ENCODE measurements around the gene UBA52.

The UBA52 gene

GRCh38 chr19:18605546-18606280 lies 34.1 kb downstream of the UBA52 start:
- H3K27me3 ChIP-seq (ENCODE audit: insufficient read depth, poor library complexity, severe bottlenecking): peaks cover 52% of the 10 kb centered on the region
- H3K4me3 ChIP-seq (ENCODE audit: severe bottlenecking): no peak overlapping the region

GRCh38 chr19:18606281-18607225 lies 34.9 kb downstream of the UBA52 start, which contains the start of gene CRLF1:
TSS of gene CRLF1 (minus strand) at chr19:18606799. CDS start at chr19:18606656, 143 bp downstream.
- DNase-seq (ENCODE audit: low spot score): no peak
- peaks cover 60% of the 10 kb centered on the region for H3K27me3 ChIP-seq (ENCODE audit: insufficient read depth, poor library complexity, severe bottlenecking)
- no peak for TF ChIP-seq CTCF (IDR thresholded peaks at IDR 0.05; ENCODE audit: poor library complexity, severe bottlenecking)

More at GRCh38 chr19:18605546-18606280, 34.1 kb downstream of the UBA52 start:
- Histone ChIP-seq H3K9me3 (ENCODE audit: severe bottlenecking) (no peaks in the 10 kb centered on the region), H3K4me1 (ENCODE audit: insufficient read depth, poor library complexity, severe bottlenecking) (peaks cover 8% of the 10 kb centered on the region), H3K27ac (ENCODE audit: poor library complexity, severe bottlenecking) (no peak overlapping the region), H3K36me3 (ENCODE audit: low read depth) (no peaks in the 10 kb centered on the region)
- TF ChIP-seq CTCF (IDR thresholded peaks at IDR 0.05; ENCODE audit: poor library complexity, severe bottlenecking): no peak
- no peak for ATAC-seq (ENCODE audit: low read depth)
- DNase-seq (ENCODE audit: low spot score): peak; percentile 55

GRCh38 chr19:18607226-18608101 lies 35.8 kb downstream of the UBA52 start:
- H3K27me3 ChIP-seq (ENCODE audit: insufficient read depth, poor library complexity, severe bottlenecking): peaks cover 69% of the 10 kb centered on the region
- H3K4me1 ChIP-seq (ENCODE audit: insufficient read depth, poor library complexity, severe bottlenecking): peaks cover 8% of the 10 kb centered on the region
- DNase-seq (ENCODE audit: low spot score) (peak; percentile 52), ATAC-seq (ENCODE audit: low read depth) (peak; percentile 4; the same call in 1 of the 3 replicates)
- H3K9me3 ChIP-seq (ENCODE audit: severe bottlenecking): no peaks in the 10 kb centered on the region
- H3K36me3 ChIP-seq (ENCODE audit: low read depth): no peaks in the 10 kb centered on the region
- no peak for TF ChIP-seq CTCF (IDR thresholded peaks at IDR 0.05; ENCODE audit: poor library complexity, severe bottlenecking)
- no peak overlapping the region for H3K27ac ChIP-seq (ENCODE audit: poor library complexity, severe bottlenecking)
- peak overlapping the region; percentile 11 for H3K4me3 ChIP-seq (ENCODE audit: severe bottlenecking)

More at GRCh38 chr19:18606281-18607225, 34.9 kb downstream of the UBA52 start, which contains the start of gene CRLF1:
- H3K4me3 ChIP-seq (ENCODE audit: severe bottlenecking): peak within 1 kb of the TSS; percentile 17
- no peak within 1 kb of the TSS for H3K27ac ChIP-seq (ENCODE audit: poor library complexity, severe bottlenecking)
- no peaks in the 10 kb centered on the region for H3K9me3 ChIP-seq (ENCODE audit: severe bottlenecking)
- no peaks in the 10 kb centered on the region for H3K36me3 ChIP-seq (ENCODE audit: low read depth)
- H3K4me1 ChIP-seq (ENCODE audit: insufficient read depth, poor library complexity, severe bottlenecking): peaks cover 8% of the 10 kb centered on the region
- ATAC-seq (ENCODE audit: low read depth): no peak

- DNase-seq (ENCODE audit: low spot score): no peak
- H3K36me3 ChIP-seq (ENCODE audit: low read depth): no peaks in the 10 kb centered on the region
- peaks cover 8% of the 10 kb centered on the region for H3K4me1 ChIP-seq (ENCODE audit: insufficient read depth, poor library complexity, severe bottlenecking)
- H3K4me3 ChIP-seq (ENCODE audit: severe bottlenecking): no peak overlapping the region
- TF ChIP-seq CTCF (IDR thresholded peaks at IDR 0.05; ENCODE audit: poor library complexity, severe bottlenecking): no peak
- no peak for ATAC-seq (ENCODE audit: low read depth)
- H3K27me3 ChIP-seq (ENCODE audit: insufficient read depth, poor library complexity, severe bottlenecking): peaks cover 77% of the 10 kb centered on the region
- no peaks in the 10 kb centered on the region for H3K9me3 ChIP-seq (ENCODE audit: severe bottlenecking)
- no peak overlapping the region for H3K27ac ChIP-seq (ENCODE audit: poor library complexity, severe bottlenecking)
These were observed 36.6 kb downstream of the UBA52 start for GRCh38 chr19:18608102-18608804.
